Hepatocyte (in vitro differentiated cells): ENCODE data around the gene TMEM184B.

Experiments
- EZH2phosphoT487 ChIP-seq: fragments of 200-600 bp; sonication (generic); IDR thresholded peaks from one replicate; pipeline ENCODE4 v1.6.1; 2018; ENCODE audit warnings: antibody characterized with exemption, mild to moderate bottlenecking, low read depth, moderate library complexity; ENCODE audit not compliant: unreplicated experiment, severe bottlenecking
- TF ChIP-seq, protein P1 (sequence below): fragments of 200-600 bp; sonication (generic); IDR thresholded peaks from 2 replicates; pipeline ENCODE4 v1.5.1; 2016; ENCODE audit warnings: antibody characterized with exemption, mild to moderate bottlenecking; ENCODE audit not compliant: poor library complexity

DNA sequence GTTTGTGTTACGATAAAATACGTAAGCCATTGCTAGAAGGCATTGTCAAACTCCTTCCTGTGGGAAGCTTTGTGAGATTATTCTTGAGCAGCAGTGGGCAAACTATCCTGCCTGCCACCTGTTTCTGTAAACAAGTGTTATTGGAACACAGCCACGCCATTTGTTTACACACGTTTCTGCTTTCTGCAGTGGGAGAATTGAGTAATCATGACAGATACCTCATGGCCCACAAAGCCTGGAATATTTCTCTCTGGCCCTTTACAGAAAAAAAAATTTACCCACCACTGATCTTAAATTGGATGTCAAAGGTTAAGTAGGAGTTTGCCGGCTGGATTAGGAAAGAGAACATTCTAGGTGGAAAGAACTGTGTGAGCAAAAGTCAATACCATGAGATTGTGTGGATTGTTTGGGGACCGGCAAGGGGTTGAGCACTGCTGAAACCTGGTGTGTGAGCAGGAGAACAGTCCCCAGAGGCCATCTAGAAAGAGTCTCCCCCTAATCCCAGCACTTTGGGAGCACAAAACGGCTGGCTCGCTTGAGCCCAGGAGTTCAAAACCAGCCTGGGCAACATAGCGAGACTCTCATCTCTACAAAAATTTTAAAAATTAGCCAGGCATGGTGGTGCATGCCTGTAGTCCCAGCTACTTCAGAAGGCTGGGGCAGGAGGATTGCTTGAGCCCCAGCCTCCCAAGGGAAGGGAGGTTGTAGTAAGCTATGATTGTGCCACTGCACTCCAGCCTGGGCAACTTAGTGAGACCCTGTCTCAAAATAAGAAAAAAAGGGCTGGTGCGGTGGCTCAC is 85.2 kb downstream of the TMEM184B start:
- no peak for TF ChIP-seq EZH2phosphoT487
- TF ChIP-seq, protein P1, sequence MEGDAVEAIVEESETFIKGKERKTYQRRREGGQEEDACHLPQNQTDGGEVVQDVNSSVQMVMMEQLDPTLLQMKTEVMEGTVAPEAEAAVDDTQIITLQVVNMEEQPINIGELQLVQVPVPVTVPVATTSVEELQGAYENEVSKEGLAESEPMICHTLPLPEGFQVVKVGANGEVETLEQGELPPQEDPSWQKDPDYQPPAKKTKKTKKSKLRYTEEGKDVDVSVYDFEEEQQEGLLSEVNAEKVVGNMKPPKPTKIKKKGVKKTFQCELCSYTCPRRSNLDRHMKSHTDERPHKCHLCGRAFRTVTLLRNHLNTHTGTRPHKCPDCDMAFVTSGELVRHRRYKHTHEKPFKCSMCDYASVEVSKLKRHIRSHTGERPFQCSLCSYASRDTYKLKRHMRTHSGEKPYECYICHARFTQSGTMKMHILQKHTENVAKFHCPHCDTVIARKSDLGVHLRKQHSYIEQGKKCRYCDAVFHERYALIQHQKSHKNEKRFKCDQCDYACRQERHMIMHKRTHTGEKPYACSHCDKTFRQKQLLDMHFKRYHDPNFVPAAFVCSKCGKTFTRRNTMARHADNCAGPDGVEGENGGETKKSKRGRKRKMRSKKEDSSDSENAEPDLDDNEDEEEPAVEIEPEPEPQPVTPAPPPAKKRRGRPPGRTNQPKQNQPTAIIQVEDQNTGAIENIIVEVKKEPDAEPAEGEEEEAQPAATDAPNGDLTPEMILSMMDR: no peak
